ENCODE measurements around the gene ZSWIM5. TPM values are rescaled to one million over a fixed set of nuclear protein-coding genes. Genes with fewer than 3 reads are reported as not detected.
"Not testable (repeated sequence)": the region's sequence is repeated elsewhere in the genome, so short reads cannot be mapped to it uniquely, and the experiment has no call there.

ZSWIM5 gene
- total RNA-seq, 2 experiments from 2014 or later, result 0.63 to 0.69 TPM

DNA sequence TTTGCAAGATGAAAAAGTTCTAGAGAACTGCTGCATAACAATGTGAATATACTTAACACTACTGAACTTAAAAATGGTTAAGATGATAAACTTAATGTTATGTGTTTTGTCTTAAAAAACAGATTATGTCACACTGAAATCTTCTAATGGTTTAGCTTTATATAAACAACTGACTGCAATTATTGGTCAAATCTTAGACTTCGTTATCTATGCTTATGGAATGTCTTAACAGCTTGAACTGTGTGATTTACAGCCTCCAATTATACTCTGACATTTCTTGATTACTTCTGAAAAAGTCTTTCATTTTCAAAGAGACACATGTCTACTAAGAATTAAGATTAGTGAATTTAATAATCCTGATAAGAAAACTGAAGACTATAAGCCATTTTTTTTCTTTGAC is 71.1 kb downstream of the ZSWIM5 start:
- ATAC-seq (no peak), DNase-seq (no peak)
- H3K36me3 Mint-ChIP-seq (ENCODE audit: low read depth), result no peaks in the 10 kb centered on the region
- ChIA-PET CTCF (no interaction called here), POLR2A (no interaction called here)
- no peaks in the 10 kb centered on the region for H3K9me3 Mint-ChIP-seq (ENCODE audit: low read depth)
- no peak overlapping the region for H3K4me3 Mint-ChIP-seq
- H3K27ac Mint-ChIP-seq, result no peak overlapping the region
- no peaks in the 10 kb centered on the region for H3K27me3 Mint-ChIP-seq
- H3K4me1 Mint-ChIP-seq, result no peaks in the 10 kb centered on the region
- intact Hi-C loops (cut with DNase I, micrococcal nuclease), result no loop called here

DNA sequence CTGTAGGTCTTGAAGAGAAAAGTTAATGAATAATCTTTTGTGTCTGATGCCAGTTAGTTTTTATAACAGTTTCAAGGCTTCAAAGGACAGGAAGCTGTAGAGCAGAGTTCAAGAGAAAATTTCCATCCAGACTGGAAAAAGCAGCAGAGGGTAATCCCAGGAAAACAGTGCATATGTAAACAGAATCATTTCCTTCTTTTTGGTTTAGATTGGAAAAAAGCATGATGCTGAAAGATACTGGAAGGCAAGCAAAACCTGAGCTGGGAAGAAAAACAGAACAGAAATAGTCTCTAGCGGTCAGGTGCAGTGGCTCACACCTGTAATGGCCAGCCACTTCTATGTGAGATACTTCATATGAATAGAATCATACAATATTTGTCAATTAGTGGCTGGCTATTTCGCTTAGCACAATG is 71.9 kb downstream of the ZSWIM5 start:
- CTCF ChIA-PET, result no interaction called here
- no peak for ATAC-seq
- no peaks in the 10 kb centered on the region for H3K36me3 Mint-ChIP-seq (ENCODE audit: low read depth)

DNA sequence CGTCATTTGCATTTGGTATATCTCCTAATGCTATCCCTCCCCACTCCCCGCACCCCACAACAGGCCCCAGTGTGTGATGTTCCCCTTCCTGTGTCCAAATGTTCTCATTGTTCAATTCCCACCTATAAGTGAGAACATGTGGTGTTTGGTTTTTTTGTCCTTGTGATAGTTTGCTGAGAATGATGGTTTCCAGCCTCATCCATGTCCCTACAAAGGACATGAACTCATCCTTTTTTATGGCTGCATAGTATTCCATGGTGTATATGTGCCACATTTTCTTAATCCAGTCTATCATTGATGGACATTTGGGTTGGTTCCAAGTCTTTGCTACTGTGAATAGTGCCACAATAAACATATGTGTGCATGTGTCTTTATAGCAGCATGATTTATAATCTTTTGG is 73.7 kb downstream of the ZSWIM5 start:
- H3K27ac Mint-ChIP-seq; H3K4me1 Mint-ChIP-seq; DNase-seq; H3K36me3 Mint-ChIP-seq (ENCODE audit: low read depth); H3K27me3 Mint-ChIP-seq; H3K9me3 Mint-ChIP-seq (ENCODE audit: low read depth); intact Hi-C loops (cut with DNase I, micrococcal nuclease); ATAC-seq; H3K4me3 Mint-ChIP-seq; POLR2A ChIA-PET: not testable (repeated sequence)
- CTCF ChIA-PET, result interaction anchor here (0.6 to 1.2 kb wide), 2 partner anchors 104 to 166 kb away, joined by 3 to 4 read pairs; no protein-coding TSS in a partner anchor

More for the DNA sequence above, 71.9 kb downstream of the ZSWIM5 start:
- no peaks in the 10 kb centered on the region for H3K4me1 Mint-ChIP-seq
- no peaks in the 10 kb centered on the region for H3K9me3 Mint-ChIP-seq (ENCODE audit: low read depth)
- DNase-seq, result no peak
- H3K4me3 Mint-ChIP-seq, result no peak overlapping the region
- POLR2A ChIA-PET, result no interaction called here
- H3K27me3 Mint-ChIP-seq, result no peaks in the 10 kb centered on the region
- intact Hi-C loops (cut with DNase I, micrococcal nuclease), result no loop called here
- no peak overlapping the region for H3K27ac Mint-ChIP-seq

DNA sequence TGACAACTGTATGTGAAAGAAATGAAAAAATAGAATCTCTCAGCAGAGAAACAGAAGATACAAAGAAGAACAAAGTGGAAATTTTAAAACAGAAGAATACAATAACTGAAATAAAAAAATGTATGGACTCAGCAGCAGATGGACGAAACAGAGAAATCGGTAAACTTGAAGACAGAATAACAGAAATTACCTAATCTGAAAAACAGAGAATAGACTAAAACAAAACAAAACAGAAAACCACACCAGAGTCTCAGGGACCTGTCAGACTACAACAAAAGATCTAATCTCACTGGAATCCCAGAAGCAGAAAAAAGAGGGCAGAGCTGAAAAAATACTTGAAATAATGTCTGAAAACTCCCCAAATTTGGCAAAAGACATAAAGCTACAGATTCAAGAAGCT is 83.0 kb downstream of the ZSWIM5 start:
- POLR2A ChIA-PET, result no interaction called here
- no peaks in the 10 kb centered on the region for H3K36me3 Mint-ChIP-seq (ENCODE audit: low read depth)
- intact Hi-C loops (cut with DNase I, micrococcal nuclease), result no loop called here

DNA sequence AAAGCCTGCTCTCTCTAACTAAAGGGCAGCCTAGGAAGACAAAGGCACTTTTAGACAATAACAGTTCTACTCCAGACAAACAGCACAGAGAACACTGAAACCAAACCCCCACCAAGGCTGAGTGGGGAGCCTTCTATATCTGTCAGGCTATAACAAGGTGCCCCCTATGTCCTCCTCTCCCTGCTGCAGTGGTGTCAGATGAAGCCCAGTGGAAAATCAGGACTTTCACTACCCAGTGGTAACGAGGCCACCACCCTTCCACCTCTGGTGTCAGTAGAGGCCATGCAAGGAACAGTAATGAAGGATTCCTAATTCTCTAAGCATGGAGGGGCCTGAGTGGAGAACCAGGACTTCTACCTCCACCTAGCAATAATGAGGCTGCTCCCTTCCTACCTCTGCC is 83.7 kb downstream of the ZSWIM5 start:
- Mint-ChIP-seq H3K4me1 (peaks cover 6% of the 10 kb centered on the region), H3K27ac (no peak overlapping the region), H3K4me3 (no peak overlapping the region), H3K9me3 (ENCODE audit: low read depth) (no peaks in the 10 kb centered on the region), H3K36me3 (ENCODE audit: low read depth) (no peaks in the 10 kb centered on the region), H3K27me3 (no peaks in the 10 kb centered on the region)
- ATAC-seq (no peak), DNase-seq (no peak)
- intact Hi-C loops (cut with DNase I, micrococcal nuclease), result no loop called here
- POLR2A ChIA-PET, result no interaction called here
- CTCF ChIA-PET, result no interaction called here

More for the DNA sequence above, 83.0 kb downstream of the ZSWIM5 start:
- no peak for ATAC-seq
- no peak overlapping the region for H3K27ac Mint-ChIP-seq
- no peaks in the 10 kb centered on the region for H3K9me3 Mint-ChIP-seq (ENCODE audit: low read depth)
- CTCF ChIA-PET, result interaction anchor here (1.5 kb wide), 1 partner anchor 12 kb away, joined by 5 read pairs; no protein-coding TSS in a partner anchor
- H3K4me1 Mint-ChIP-seq, result peaks cover 5% of the 10 kb centered on the region
- no peak overlapping the region for H3K4me3 Mint-ChIP-seq
- DNase-seq, result no peak
- H3K27me3 Mint-ChIP-seq, result no peaks in the 10 kb centered on the region

DNA sequence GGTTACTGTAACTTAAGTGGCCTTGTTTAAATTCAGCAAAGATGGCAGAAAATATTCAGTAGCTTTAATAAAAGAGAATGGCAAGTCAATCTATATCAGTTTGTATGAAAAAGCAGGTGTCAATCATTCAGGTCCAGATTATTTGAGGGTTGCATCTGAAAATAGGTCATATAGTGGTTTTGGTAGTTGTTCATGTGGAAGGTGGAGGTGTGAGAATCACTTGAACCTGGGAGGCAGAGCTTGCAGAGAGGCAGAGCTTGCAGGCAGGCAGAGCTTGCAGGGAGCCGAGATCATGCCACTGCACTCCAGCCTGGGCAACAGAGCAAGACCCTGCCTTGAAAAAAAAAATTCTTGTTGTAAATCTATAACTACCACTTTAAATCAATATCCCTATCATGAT is 88.6 kb downstream of the ZSWIM5 start:
- peaks cover 26% of the 10 kb centered on the region for H3K4me1 Mint-ChIP-seq
- H3K27me3 Mint-ChIP-seq, result no peaks in the 10 kb centered on the region
- H3K36me3 Mint-ChIP-seq (ENCODE audit: low read depth), result no peaks in the 10 kb centered on the region
- CTCF ChIA-PET, result no interaction called here
- intact Hi-C loops (cut with DNase I, micrococcal nuclease), result no loop called here
- DNase-seq (no peak), ATAC-seq (no peak)
- no peaks in the 10 kb centered on the region for H3K9me3 Mint-ChIP-seq (ENCODE audit: low read depth)
- no peak overlapping the region for H3K27ac Mint-ChIP-seq
- H3K4me3 Mint-ChIP-seq, result no peak overlapping the region
- POLR2A ChIA-PET, result no interaction called here

DNA sequence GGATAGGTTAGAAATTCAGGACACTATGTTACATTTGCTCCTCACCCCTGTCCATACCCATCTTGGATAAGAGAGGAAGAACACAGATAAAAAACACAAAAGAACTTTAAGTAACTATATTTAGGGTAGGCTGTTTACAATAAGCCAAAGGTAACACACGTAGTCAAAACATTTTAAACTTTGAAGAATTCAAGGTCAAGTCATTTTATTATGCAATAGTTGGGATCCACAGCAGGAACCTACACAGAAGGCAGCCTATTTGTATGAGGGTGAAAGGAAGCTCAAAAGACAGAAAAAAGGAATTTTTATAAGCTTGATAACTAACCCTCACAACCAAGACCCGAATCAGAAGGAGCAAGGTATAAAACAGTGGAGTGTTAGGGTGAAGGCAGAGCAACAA is 89.6 kb downstream of the ZSWIM5 start:
- ATAC-seq (no peak), DNase-seq (no peak)
- CTCF ChIA-PET, result no interaction called here
- H3K36me3 Mint-ChIP-seq (ENCODE audit: low read depth), result no peaks in the 10 kb centered on the region
- intact Hi-C loops (cut with DNase I, micrococcal nuclease), result no loop called here
- POLR2A ChIA-PET, result interaction anchor here (0.5 kb wide), 1 partner anchor 756 kb away, joined by 4 read pairs; no protein-coding TSS in a partner anchor
- H3K27ac Mint-ChIP-seq, result no peak overlapping the region
- H3K4me3 Mint-ChIP-seq, result no peak overlapping the region
- no peaks in the 10 kb centered on the region for H3K9me3 Mint-ChIP-seq (ENCODE audit: low read depth)
- H3K27me3 Mint-ChIP-seq, result no peaks in the 10 kb centered on the region
- H3K4me1 Mint-ChIP-seq, result peaks cover 26% of the 10 kb centered on the region

DNA sequence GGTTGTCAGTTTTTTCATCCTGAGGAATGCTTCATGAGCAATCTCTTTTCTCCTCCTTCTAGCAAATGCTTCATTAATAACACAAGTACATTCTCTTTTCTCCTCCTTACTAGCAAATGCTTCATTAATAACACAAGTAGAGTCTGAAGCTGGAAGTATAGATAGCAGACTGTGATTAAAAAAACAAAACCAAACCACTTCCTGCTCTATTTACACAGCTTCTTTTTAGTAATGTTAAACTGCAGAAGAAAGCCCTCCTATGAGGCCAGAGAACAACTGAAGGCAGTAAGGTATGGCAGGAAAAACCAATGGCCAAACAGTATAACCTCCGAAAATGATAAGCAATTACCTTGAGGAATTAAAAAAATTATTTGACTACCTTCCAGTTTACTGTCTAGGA is 90.1 kb downstream of the ZSWIM5 start:
- no peaks in the 10 kb centered on the region for H3K9me3 Mint-ChIP-seq (ENCODE audit: low read depth)
- ChIA-PET POLR2A (no interaction called here), CTCF (no interaction called here)
- intact Hi-C loops (cut with DNase I, micrococcal nuclease), result no loop called here
- no peak overlapping the region for H3K27ac Mint-ChIP-seq
- no peak for DNase-seq
- no peaks in the 10 kb centered on the region for H3K36me3 Mint-ChIP-seq (ENCODE audit: low read depth)
- no peaks in the 10 kb centered on the region for H3K27me3 Mint-ChIP-seq
- H3K4me1 Mint-ChIP-seq, result peaks cover 26% of the 10 kb centered on the region
- no peak overlapping the region for H3K4me3 Mint-ChIP-seq
- ATAC-seq, result peak; percentile 30

DNA sequence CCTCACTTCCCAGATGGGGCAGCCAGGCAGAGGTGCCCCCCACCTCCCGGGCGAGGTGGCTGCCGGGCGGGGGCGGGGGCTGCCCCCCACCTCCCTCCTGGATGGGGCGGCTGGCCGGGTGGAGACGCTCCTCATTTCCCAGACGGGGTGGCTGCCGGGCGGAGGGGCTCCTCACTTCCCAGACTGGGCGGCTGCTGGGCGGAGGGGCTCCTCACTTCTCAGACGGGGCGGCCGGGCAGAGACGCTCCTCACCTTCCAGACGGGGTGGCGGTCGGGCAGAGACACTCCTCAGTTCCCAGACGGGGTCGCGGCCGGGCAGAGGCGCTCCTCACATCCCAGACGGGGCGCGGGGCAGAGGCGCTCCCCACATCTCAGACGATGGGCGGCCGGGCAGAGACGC is 91.2 kb downstream of the ZSWIM5 start:
- H3K36me3 Mint-ChIP-seq (ENCODE audit: low read depth); H3K4me3 Mint-ChIP-seq; POLR2A ChIA-PET; H3K27me3 Mint-ChIP-seq; CTCF ChIA-PET; H3K27ac Mint-ChIP-seq; intact Hi-C loops (cut with DNase I, micrococcal nuclease); DNase-seq; ATAC-seq; H3K9me3 Mint-ChIP-seq (ENCODE audit: low read depth): not testable (repeated sequence)
- H3K4me1 Mint-ChIP-seq, result peaks cover 26% of the 10 kb centered on the region

DNA sequence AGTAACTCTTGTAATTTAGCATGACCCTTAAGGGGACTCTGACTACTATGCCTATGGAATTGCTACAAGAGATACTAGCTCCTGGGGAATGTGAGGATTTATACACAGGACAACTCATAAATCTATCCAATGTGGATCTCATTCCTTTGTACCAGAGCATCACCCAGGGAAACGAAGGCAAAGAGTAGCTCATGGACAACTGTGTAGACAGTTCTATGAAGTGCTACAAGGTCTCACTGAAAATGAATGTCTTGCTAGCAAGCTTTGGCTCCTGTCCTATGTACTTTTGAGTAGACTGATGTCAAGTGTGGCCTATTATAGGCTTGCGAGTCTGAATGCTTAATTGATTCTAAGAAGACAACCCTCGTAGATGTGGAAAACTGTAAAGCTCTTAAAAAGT is 93.7 kb downstream of the ZSWIM5 start:
- Mint-ChIP-seq H3K4me1 (peaks cover 19% of the 10 kb centered on the region), H3K36me3 (ENCODE audit: low read depth) (no peaks in the 10 kb centered on the region), H3K4me3 (no peak overlapping the region), H3K27ac (no peak overlapping the region), H3K27me3 (no peaks in the 10 kb centered on the region), H3K9me3 (ENCODE audit: low read depth) (no peaks in the 10 kb centered on the region)
- ChIA-PET POLR2A (no interaction called here), CTCF (interaction anchor here (2.0 kb wide), 1 partner anchor 12 kb away, joined by 5 read pairs; no protein-coding TSS in a partner anchor)
- intact Hi-C loops (cut with DNase I, micrococcal nuclease), result no loop called here
- ATAC-seq (no peak), DNase-seq (no peak)

DNA sequence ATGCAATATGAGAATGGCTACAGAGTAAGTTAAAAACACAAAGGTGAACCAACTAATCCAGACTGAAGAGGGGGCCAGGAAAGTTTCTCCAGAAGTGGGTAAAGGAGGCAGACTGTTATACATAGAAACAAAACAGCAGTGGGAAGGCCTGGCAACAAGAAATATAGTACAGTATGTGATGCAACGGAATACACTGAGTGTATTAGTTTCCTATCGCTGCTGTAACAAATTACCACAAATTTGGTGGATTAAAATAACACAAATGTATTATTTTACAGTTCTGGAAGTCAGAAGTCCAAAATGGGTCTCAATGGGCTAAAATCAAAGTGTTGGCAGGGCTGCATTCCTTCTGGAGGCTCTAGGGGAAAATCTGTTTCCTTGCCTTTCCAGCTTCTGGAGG is 95.2 kb downstream of the ZSWIM5 start:
- DNase-seq (no peak), ATAC-seq (no peak)
- Mint-ChIP-seq H3K27me3 (no peaks in the 10 kb centered on the region), H3K4me1 (peaks cover 5% of the 10 kb centered on the region), H3K36me3 (ENCODE audit: low read depth) (no peaks in the 10 kb centered on the region), H3K9me3 (ENCODE audit: low read depth) (no peaks in the 10 kb centered on the region), H3K27ac (no peak overlapping the region), H3K4me3 (no peak overlapping the region)
- ChIA-PET POLR2A (no interaction called here), CTCF (interaction anchor here (2.0 kb wide), 1 partner anchor 13 kb away, joined by 5 read pairs; no protein-coding TSS in a partner anchor)
- intact Hi-C loops (cut with DNase I, micrococcal nuclease), result no loop called here

DNA sequence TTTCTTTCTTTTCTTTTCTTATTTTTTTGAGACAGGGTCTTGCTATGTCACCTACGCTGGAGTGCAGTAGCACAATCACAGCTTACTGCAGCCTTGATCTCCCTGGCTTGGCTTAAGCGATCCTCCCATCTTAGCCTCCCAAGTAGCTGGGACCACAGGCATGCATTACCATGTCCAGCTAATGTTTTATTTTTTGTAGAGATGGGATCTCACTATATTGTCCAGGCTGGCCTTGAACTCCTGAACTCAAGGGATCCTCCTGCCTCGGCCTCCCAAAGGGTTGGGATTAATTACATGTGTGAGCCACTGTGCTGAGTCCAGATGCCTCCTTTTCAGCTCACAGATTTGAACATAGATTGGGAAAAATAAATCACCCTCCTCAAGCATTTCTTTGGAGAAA is 98.6 kb downstream of the ZSWIM5 start:
- ChIA-PET POLR2A (no interaction called here), CTCF (no interaction called here)
- Mint-ChIP-seq H3K9me3 (ENCODE audit: low read depth) (no peaks in the 10 kb centered on the region), H3K4me1 (peaks cover 3% of the 10 kb centered on the region), H3K27me3 (no peaks in the 10 kb centered on the region), H3K36me3 (ENCODE audit: low read depth) (no peaks in the 10 kb centered on the region), H3K27ac (no peak overlapping the region), H3K4me3 (no peak overlapping the region)
- no peak for ATAC-seq
- intact Hi-C loops (cut with DNase I, micrococcal nuclease), result no loop called here
- DNase-seq, result no peak

DNA sequence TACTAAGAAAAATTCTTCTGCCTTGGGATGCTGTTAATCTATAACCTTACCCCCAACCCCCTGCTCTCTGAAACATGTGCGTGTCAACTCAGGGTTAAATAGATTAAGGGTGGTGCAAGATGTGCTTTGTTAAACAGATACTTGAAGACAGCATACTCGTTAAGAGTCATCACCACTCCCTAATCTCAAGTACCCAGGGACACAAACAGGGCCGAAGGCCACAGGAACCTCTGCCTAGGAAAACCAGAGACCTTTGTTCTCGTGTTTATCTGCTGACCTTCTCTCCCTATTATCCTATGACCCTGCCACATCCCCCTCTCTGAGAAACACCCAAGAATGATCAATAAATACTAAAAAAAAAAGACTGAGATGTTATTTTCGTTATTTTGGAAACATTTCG is 99.5 kb downstream of the ZSWIM5 start:
- H3K36me3 Mint-ChIP-seq (ENCODE audit: low read depth); ATAC-seq; POLR2A ChIA-PET; H3K4me3 Mint-ChIP-seq; DNase-seq; CTCF ChIA-PET; intact Hi-C loops (cut with DNase I, micrococcal nuclease); H3K9me3 Mint-ChIP-seq (ENCODE audit: low read depth); H3K4me1 Mint-ChIP-seq; H3K27me3 Mint-ChIP-seq; H3K27ac Mint-ChIP-seq: not testable (repeated sequence)
